ENCODE measurements around the gene SIAH1. TPM values are rescaled to one million over a fixed set of nuclear protein-coding genes. Genes with fewer than 3 reads are reported as not detected.

The SIAH1 gene
- total and polyA plus RNA-seq, 9 of the 15 experiments (the other 6 are each of a cell fraction or from before 2014, with no cell fraction given) = 4.1 to 14.3 (median 12.5) TPM

GRCh38 chr16:48383877-48384519, 1.2 kb downstream of the SIAH1 start (continued):
- 0 out of 2 replicates have a peak, but pooled peaks have one; percentile 26 for TF ChIP-seq ZBTB40 (IDR thresholded peaks at IDR 0.05)
- no peak for TF ChIP-seq ZBTB40 (CRISPR knock-in tag; IDR thresholded peaks at IDR 0.05)
- no peak for TF ChIP-seq SRSF1 (IDR thresholded peaks at IDR 0.05; ENCODE audit: low read depth, low read length)
- no peak for TF ChIP-seq MXD1 (CRISPR knock-in tag; IDR thresholded peaks at IDR 0.05; ENCODE audit: borderline replicate concordance, poor library complexity, severe bottlenecking)
- 0 out of 2 replicates have a peak, but pooled peaks have one; percentile 18 for TF ChIP-seq TFAP4 (CRISPR knock-in tag; IDR thresholded peaks at IDR 0.05; ENCODE audit: borderline replicate concordance)
- 0 out of 2 replicates have a peak, but pooled peaks have one; percentile 29 for TF ChIP-seq ARID1B (IDR thresholded peaks at IDR 0.05)
- peak; percentile 84 to 88 for TF ChIP-seq KDM1A (IDR thresholded peaks at IDR 0.05)
- TF ChIP-seq SOX6 (IDR thresholded peaks at IDR 0.05) = peak; percentile 26; the same call in 1 of the 2 replicates
- peak; percentile 50 for TF ChIP-seq RBBP5 (IDR thresholded peaks at IDR 0.05; ENCODE audit: borderline replicate concordance, insufficient read depth, low read length, poor library complexity, severe bottlenecking)
- TF ChIP-seq JUND (IDR thresholded peaks at IDR 0.05; ENCODE audit: borderline replicate concordance, low read depth, low read length) = no peak
- peak; percentile 31; the same call in 1 of the 3 replicates for TF ChIP-seq JUND (tag; IDR thresholded peaks at IDR 0.05; ENCODE audit: borderline replicate concordance, low read depth, low read length)
- TF ChIP-seq FOXK2 (conservative IDR thresholded peaks at IDR 0.05 in 1 of 2, IDR thresholded peaks at IDR 0.05 in 1 of 2; ENCODE audit: low read depth in 2 of 2) = peak in 1 of 2 experiments; percentile 35; a peak in 1 of 4 replicates
- TF ChIP-seq SRSF3 (IDR thresholded peaks at IDR 0.05; ENCODE audit: insufficient read depth, low read length) = no peak
- no peak for TF ChIP-seq TCFL5 (CRISPR knock-in tag; conservative IDR thresholded peaks at IDR 0.05)
- TF ChIP-seq HDAC2 (IDR thresholded peaks at IDR 0.05) = peak; percentile 87
- peak in 1 of 2 experiments; percentile 80; a peak in 2 of 4 replicates for TF ChIP-seq RCOR1 (IDR thresholded peaks at IDR 0.05; ENCODE audit: borderline replicate concordance in 1 of 2, low read depth in 2 of 2, low read length in 2 of 2)
- no peak for TF ChIP-seq POLR2H (tag; IDR thresholded peaks at IDR 0.05; ENCODE audit: low read depth)

Measured in K562 (cell line).